Right cardiac atrium (tissue), 5 donors: Measurements from ENCODE around the gene AEN. TPM values are rescaled to one million over a fixed set of nuclear protein-coding genes. Genes with fewer than 3 reads are reported as not detected.
"Not testable (repeated sequence)": the region's sequence is repeated elsewhere in the genome, so short reads cannot be mapped to it uniquely, and the experiment has no call there.

Experiments
- ATAC-seq, 2 donors: fragments of 200-7000 bp; cut with Tn5 transposase; one replicate each; pipeline versions ENCODE4 v1.8.0 to v1.9.1; 2020; ENCODE audit warnings: moderate library complexity in 2 of 2, mild to moderate bottlenecking in 1 of 2
- DNase-seq, 3 donors: peaks; one replicate each; pipeline ENCODE4 v3.0.0-alpha.2; 2020
- H3K27ac ChIP-seq: one replicate; pipeline ENCODE4 v1.5.1; 2013; ENCODE audit warnings: mild to moderate bottlenecking, low read length, control low read depth, moderate library complexity
- H3K27me3 ChIP-seq: one replicate; pipeline ENCODE4 v1.6.1; 2013; ENCODE audit not compliant: control insufficient read depth, insufficient read depth
- H3K4me1 ChIP-seq: one replicate; pipeline ENCODE4 v1.6.1; 2013; ENCODE audit warnings: low read length; ENCODE audit not compliant: control insufficient read depth, insufficient read depth
- H3K4me3 ChIP-seq: one replicate; pipeline ENCODE4 v1.5.1; 2013; ENCODE audit warnings: low read length, control low read depth
- H3K9me3 ChIP-seq: one replicate; pipeline ENCODE4 v1.6.1; 2013; ENCODE audit warnings: low read length; ENCODE audit not compliant: control insufficient read depth
- WGBS: extraction: QIAGEN DNeasy Blood & Tissue Kit; methylation state at CpG from one replicate; pipeline ENCODE4 v1.1.7; 2013; 5-methylcytosine and 5-hydroxymethylcytosine counted together
- intact Hi-C, 4 donors: fragments of 100-400 bp; cut with DNase I; formaldehyde crosslinking; loops; one replicate each; pipeline versions ENCODE4 v1.11.0 to v1.14.0; 2022 to 2023
- polyA plus RNA-seq: library from polyadenylated mRNA; stranded (reverse); fragments of 200-250 nt; gene quantifications from one replicate; pipeline ENCODE4 v1.2.3, GENCODE V29; 2013
- total RNA-seq, 4 donors: library from RNA; stranded (reverse); fragmentation: NEBNext Ultra II Directional; extraction: Animal tissue kit (Norgen Biotek cat#: 25700); gene quantifications; one replicate each; pipeline ENCODE4 v1.2.1, GENCODE V29; 2021
- donor health status: healthy with polysubstance abuse.
- donor health status: DM: no; HTN: yes; CAD: no.
- donor health status: DM: no; HTN: no; CAD: no.
- donor health status: DM: no; HTN: yes; CAD: no; lungs with severe emphysema.
- donor health status: DM: yes; HTN: yes; CAD: no.

Gene AEN
- total and polyA plus RNA-seq, 5 donors: 4.0 to 9.5 (median 5.0) TPM

- H3K27ac ChIP-seq: no peak overlapping the region
- WGBS: 93% methylated on average over 2 of the region's 2 CpGs
- H3K27me3 ChIP-seq: no peaks in the 10 kb centered on the region
- H3K4me3 ChIP-seq: no peak overlapping the region
- no peak for DNase-seq
- ATAC-seq: no peak
- intact Hi-C loops: no loop called here
- no peaks in the 10 kb centered on the region for H3K9me3 ChIP-seq
- H3K4me1 ChIP-seq: peaks cover 4% of the 10 kb centered on the region
Measured at GRCh38 chr15:88634449-88634848, 13.3 kb downstream of the AEN start.

DNA sequence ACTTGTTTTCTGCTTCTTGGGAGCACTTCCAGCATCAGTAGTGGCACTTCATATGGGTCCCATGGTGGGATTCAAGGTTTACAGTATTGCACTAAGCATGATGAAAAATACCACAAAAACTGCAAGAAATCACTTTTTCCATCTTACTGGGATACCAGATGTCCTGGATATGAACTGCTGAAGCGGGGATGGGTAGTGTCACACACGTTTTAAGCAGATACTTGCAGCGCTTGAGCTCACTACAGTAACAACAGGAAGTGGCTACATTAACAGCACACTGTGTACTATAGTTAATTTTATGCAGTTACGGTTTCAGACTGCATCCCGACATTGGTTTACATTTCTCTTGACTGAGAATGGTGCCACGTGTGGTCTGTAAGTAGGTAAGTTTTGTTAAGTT, 14.2 kb downstream of the AEN start:
- H3K27ac ChIP-seq: no peak overlapping the region
- no peaks in the 10 kb centered on the region for H3K9me3 ChIP-seq
- WGBS: 66% methylated on average over 6 of the region's 6 CpGs
- ATAC-seq (no peak), DNase-seq (no peak)
- H3K4me3 ChIP-seq: no peak overlapping the region
- H3K27me3 ChIP-seq: no peaks in the 10 kb centered on the region
- intact Hi-C loops: no loop called here
- peaks cover 5% of the 10 kb centered on the region for H3K4me1 ChIP-seq

DNA sequence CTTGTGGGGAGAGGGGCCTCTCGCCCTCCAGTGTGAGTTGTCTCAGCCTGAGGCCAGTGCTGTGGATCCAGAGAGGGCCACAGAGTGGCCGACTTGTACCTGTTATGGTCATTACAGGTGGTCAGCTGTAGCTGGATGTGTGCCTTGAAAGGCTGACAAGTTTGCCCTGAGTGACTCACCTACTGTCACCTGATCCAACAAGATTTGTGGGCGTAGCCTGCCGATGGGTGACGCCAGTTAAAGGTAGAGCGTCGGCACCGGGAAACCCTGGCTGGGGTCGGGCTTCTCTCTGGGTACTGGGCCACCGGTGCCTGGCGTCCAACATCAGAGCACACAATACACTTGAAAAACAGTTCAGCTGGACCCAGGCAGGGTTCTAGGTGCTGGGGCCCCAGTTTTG, 14.9 kb downstream of the AEN start:
- ATAC-seq: no peak

GRCh38 chr15:88636654-88637053, 15.5 kb downstream of the AEN start:
- peaks cover 5% of the 10 kb centered on the region for H3K4me1 ChIP-seq
- H3K27ac ChIP-seq: peak overlapping the region; percentile 16

More for the DNA sequence above, 14.9 kb downstream of the AEN start:
- WGBS: 90% methylated on average over 11 of the region's 11 CpGs
- no peak for DNase-seq
- intact Hi-C loops: no loop called here
- Histone ChIP-seq H3K27me3 (no peaks in the 10 kb centered on the region), H3K4me3 (no peak overlapping the region), H3K27ac (no peak overlapping the region), H3K4me1 (peaks cover 5% of the 10 kb centered on the region), H3K9me3 (no peaks in the 10 kb centered on the region)

GRCh38 chr15:88637436-88637835, 16.3 kb downstream of the AEN start:
- H3K27ac ChIP-seq: no peak overlapping the region
- ATAC-seq: no peak
- peaks cover 5% of the 10 kb centered on the region for H3K4me1 ChIP-seq
- no peak for DNase-seq
- intact Hi-C loops: no loop called here
- H3K27me3 ChIP-seq: no peaks in the 10 kb centered on the region
- H3K9me3 ChIP-seq: no peaks in the 10 kb centered on the region
- WGBS: 74% methylated on average over 7 of the region's 7 CpGs
- no peak overlapping the region for H3K4me3 ChIP-seq

More at GRCh38 chr15:88636654-88637053, 15.5 kb downstream of the AEN start:
- no peak for ATAC-seq
- H3K27me3 ChIP-seq: no peaks in the 10 kb centered on the region
- H3K9me3 ChIP-seq: no peaks in the 10 kb centered on the region
- intact Hi-C loops: no loop called here
- WGBS: 77% methylated on average over 5 of the region's 5 CpGs
- DNase-seq: no peak
- H3K4me3 ChIP-seq: no peak overlapping the region

DNA sequence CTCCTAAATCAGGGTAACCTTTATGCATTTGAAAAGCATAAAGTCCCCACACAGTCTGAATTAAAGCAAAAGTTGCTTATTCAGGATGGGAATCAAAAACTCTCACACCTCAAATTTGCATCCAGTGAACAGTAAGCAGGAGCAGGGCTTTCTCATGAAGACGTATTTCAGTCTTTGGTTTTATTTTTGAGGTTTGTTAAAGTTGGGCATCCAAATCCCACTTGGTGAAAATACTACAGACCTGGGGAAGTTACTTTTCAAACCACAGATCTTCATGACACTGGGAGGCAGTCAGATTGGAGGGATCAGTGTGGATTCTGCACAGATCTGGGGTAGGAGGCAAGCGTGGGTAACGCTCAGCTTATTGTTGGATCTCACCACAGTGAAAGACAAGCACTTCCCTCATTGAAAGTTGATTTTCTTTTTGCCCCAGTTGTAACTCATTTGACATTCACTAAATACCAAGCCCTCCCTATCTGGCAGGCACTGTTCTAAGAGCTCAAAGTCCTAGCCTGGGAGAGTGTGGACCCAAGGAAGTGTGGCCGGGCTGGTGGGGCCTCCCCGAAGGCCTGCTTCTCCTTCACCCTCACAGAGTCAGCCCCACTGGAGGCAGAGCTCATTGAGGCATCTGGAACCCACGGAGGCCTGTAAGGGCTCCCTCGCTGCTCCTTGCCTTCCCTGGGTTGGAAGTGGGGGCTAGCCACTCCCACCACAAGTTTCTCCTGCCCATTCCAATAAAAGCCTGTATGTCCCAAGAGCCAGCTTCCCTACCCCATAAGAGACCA, 16.9 kb downstream of the AEN start:
- Histone ChIP-seq H3K4me3 (peak overlapping the region; percentile 4), H3K9me3 (no peaks in the 10 kb centered on the region), H3K4me1 (peaks cover 5% of the 10 kb centered on the region), H3K27ac (peak overlapping the region; percentile 93), H3K27me3 (no peaks in the 10 kb centered on the region)
- ATAC-seq (peak; percentile 44), DNase-seq (peak; percentile 40 to 71 (median 68))
- WGBS: 64% methylated on average over 7 of the region's 7 CpGs
- intact Hi-C loops: no loop called here

DNA sequence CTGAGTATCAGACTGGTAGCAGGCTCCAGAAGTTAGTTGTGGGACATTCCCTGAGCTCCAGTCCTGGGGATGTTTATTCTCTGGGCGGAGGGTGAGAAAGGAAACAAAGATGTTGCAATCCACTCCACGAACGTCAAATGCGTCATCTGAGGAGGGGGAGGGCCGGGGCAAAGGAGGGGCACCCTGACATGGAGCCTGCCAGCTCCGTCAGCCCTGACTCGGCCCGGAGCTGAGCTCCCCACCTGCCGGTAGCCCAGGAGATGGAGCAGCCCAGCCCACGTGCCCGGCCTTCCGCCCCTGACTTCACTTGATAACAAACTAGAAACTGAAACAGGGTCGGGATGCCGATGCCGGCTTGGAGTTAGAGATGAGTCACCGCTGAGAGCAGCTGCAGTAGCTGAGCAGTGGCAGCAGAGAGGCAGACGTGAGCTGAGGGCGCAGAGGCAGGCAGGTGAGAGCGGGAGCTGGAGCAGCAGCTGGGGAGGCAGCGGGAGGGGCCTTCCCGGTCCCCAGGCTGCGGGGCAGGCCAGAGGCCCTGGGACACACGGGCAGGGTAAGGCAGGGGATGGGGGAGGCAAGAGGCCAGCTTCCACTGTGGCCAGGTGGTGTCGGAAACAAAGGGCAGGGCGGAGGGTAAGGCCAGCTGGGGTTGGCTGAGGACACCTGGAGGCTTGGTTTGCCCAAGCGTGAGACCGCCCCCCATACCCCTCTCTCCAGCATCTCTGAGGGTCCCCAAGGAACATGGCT, 17.7 kb downstream of the AEN start, which contains the start of gene ISG20:
Gene ISG20 (plus strand): TSS at position 391 of the 747 bp plus-strand sequence. CDS start 351 bp downstream, at position 742.
- peak; percentile 96 to 98 for ATAC-seq
- WGBS: 10% methylated on average over 27 of the region's 27 CpGs
- peaks cover 5% of the 10 kb centered on the region for H3K4me1 ChIP-seq

DNA sequence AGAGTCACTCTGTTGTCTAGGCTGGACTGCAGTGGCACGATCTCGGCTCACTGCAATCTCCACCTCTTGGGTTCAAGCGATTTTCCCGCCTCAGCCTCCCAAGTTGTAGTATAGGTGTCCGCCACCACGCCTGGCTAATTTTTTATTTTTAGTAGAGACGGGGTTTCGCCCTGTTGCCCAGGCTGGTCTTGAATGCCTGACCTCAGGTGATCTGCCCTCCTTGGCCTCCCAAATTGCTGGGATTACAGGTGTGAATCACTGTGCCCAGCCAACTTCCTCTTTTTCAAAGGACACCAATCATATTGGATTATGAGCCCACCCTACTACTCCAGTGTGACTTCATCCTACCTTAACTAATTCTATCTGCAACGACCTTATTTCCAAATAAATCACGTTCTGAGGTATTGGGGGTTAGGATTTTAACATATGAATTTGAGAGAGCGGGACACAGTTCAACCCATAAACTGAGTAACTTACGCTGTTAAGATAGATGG, 20.9 kb downstream of the AEN start:
- DNase-seq: no peak
- Histone ChIP-seq H3K9me3 (no peaks in the 10 kb centered on the region), H3K27ac (no peak overlapping the region), H3K4me3 (no peak overlapping the region), H3K27me3 (no peaks in the 10 kb centered on the region), H3K4me1 (peaks cover 5% of the 10 kb centered on the region)
- ATAC-seq: no peak
- intact Hi-C loops: no loop called here
- WGBS: 94% methylated on average over 12 of the region's 12 CpGs

More for the DNA sequence above, 17.7 kb downstream of the AEN start, which contains the start of gene ISG20:
- H3K27me3 ChIP-seq: no peaks in the 10 kb centered on the region
- no peaks in the 10 kb centered on the region for H3K9me3 ChIP-seq
- peak; percentile 94 to 96 (median 95) for DNase-seq
- peak within 1 kb of the TSS; percentile 93 for H3K27ac ChIP-seq
- intact Hi-C loops: no loop called here
- peak within 1 kb of the TSS; percentile 4 for H3K4me3 ChIP-seq

DNA sequence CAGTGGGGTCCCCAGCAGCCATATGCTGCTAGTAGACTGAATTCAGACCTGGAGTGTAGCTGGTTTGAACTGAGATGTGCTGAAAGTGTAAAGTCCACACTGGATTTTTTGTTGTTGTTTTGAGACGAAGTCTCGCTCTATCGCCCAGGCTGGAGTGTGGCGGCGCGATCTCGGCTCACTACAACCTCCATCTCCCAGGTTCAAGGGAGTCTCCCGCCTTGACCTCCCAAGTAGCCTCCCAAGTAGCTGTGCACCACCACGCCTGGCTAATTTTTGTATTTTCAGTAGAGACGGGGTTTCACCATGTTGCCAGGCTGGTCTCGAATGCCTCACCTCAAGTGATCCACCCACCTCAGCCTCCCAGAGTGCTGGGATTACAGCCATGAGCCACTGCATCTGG, 21.4 kb downstream of the AEN start:
- ATAC-seq, intact Hi-C loops, H3K27ac ChIP-seq, DNase-seq, H3K4me3 ChIP-seq, H3K4me1 ChIP-seq, H3K27me3 ChIP-seq, H3K9me3 ChIP-seq: not testable (repeated sequence)
- 96% methylated on average over 11 of the region's 11 CpGs for WGBS

- intact Hi-C loops: no loop called here
- WGBS: 90% methylated on average over 9 of the region's 9 CpGs
- H3K4me1 ChIP-seq: peaks cover 6% of the 10 kb centered on the region
- no peak for DNase-seq
- no peaks in the 10 kb centered on the region for H3K9me3 ChIP-seq
- ATAC-seq: no peak
- no peak overlapping the region for H3K27ac ChIP-seq
- no peaks in the 10 kb centered on the region for H3K27me3 ChIP-seq
- H3K4me3 ChIP-seq: no peak overlapping the region
Measured at GRCh38 chr15:88644741-88645140, 23.6 kb downstream of the AEN start.
